ENCODE measurements around the gene BMPER. TPM values are rescaled to one million over a fixed set of nuclear protein-coding genes. Genes with fewer than 3 reads are reported as not detected.

Gene BMPER
- total and polyA plus RNA-seq, 2 of the 8 experiments (the other 6 are each of a cell fraction or from before 2014, with no cell fraction given): 0.33 to 0.69 TPM

GRCh38 chr7:33903791-33904680, 1.3 kb upstream of the BMPER start:
- H2AK5ac ChIP-seq (ENCODE audit: low read depth, low read length): no peak overlapping the region
- H4K91ac ChIP-seq (replicated peaks; ENCODE audit: insufficient read length, low read length): no peak overlapping the region
- H3K18ac ChIP-seq (ENCODE audit: extremely low read depth, low read length): peak overlapping the region; percentile 6; the same call in 1 of the 2 replicates
- peak overlapping the region; percentile 93 to 100 for H3K4me2 ChIP-seq (ENCODE audit: insufficient read depth in 1 of 2, low read depth in 2 of 2, low read length in 2 of 2)
- peaks cover 0 to 6% of the 10 kb centered on the region in 2 experiments for H4K20me1 ChIP-seq (replicated peaks in 1 of 2; ENCODE audit: control insufficient read depth in 1 of 2, insufficient read depth in 2 of 2, low read length in 2 of 2)
- CTCF ChIA-PET (ENCODE audit: partially characterized antibody): interaction anchor here (0.6 to 2.3 kb wide), 15 partner anchors 9 to 621 kb away, joined by 3 to 15 read pairs (median 4); no protein-coding TSS in a partner anchor
- peaks cover 4 to 18% (median 7%) of the 10 kb centered on the region in 4 experiments; a peak in 6 of 7 replicates for H3K4me1 ChIP-seq (replicated peaks in 1 of 4; ENCODE audit: control insufficient read depth in 3 of 4, insufficient read depth in 4 of 4, low read length in 3 of 4)
- H3K4ac ChIP-seq (replicated peaks; ENCODE audit: insufficient read length, low read depth, low read length): no peak overlapping the region
- peaks cover 16% of the 10 kb centered on the region for H3K23me2 ChIP-seq (ENCODE audit: low read depth, low read length)
- no peaks in the 10 kb centered on the region for H3K79me2 ChIP-seq (ENCODE audit: control insufficient read depth in 1 of 2, insufficient read depth in 2 of 2, low read length in 2 of 2)
- H3K56ac ChIP-seq (replicated peaks; ENCODE audit: insufficient read length, low read depth, low read length): no peak overlapping the region
- 3% methylated on average over 49 of the region's 56 CpGs; no CpG with 5 or more reads in 1 of the 2 experiments for WGBS, 2 experiments (ENCODE audit: extremely low coverage in 1 of 2, insufficient coverage in 1 of 2, insufficient read length in 1 of 2, insufficient replicate concordance in 2 of 2, low coverage in 1 of 2, low lambda C conversion rate in 2 of 2, missing lambda C conversion rate in 1 of 2)
- no peak overlapping the region for H2BK15ac ChIP-seq (ENCODE audit: low read length)
- peaks cover 5 to 41% (median 23%) of the 10 kb centered on the region in 4 experiments for H3K27me3 ChIP-seq (replicated peaks in 1 of 4; ENCODE audit: control insufficient read depth in 3 of 4, extremely low read depth in 1 of 4, insufficient read depth in 3 of 4, low read length in 3 of 4)
- FAIRE-seq (no peak), DNase-seq (ENCODE audit: low read depth in 1 of 2, low spot score in 2 of 2) (peak in 1 of 2 experiments; percentile 70)
- H3K36me3 ChIP-seq (ENCODE audit: control insufficient read depth in 2 of 4, insufficient read depth in 4 of 4, low read length in 3 of 4): no peaks in the 10 kb centered on the region
- no peak overlapping the region for H4K8ac ChIP-seq (ENCODE audit: extremely low read depth, insufficient read depth, low read length)
- H3K23ac ChIP-seq (ENCODE audit: insufficient read length): no peak overlapping the region
- no peaks in the 10 kb centered on the region for H3K79me1 ChIP-seq (ENCODE audit: low read depth, low read length)
- no peak overlapping the region for H2BK20ac ChIP-seq (ENCODE audit: low read length)
- no peaks in the 10 kb centered on the region for H3K9me3 ChIP-seq (ENCODE audit: insufficient read depth in 2 of 2, low read depth in 1 of 2, low read length in 1 of 2)
- peak overlapping the region; percentile 92 for H2AFZ ChIP-seq (ENCODE audit: low read length)
- no peak overlapping the region; a peak in 1 of 7 replicates for H3K9ac ChIP-seq (replicated peaks in 1 of 4; ENCODE audit: extremely low read depth in 1 of 4, low read depth in 3 of 4, low read length in 3 of 4)
- H2BK12ac ChIP-seq (ENCODE audit: low read depth, low read length): peak overlapping the region; percentile 43; the same call in 1 of the 2 replicates
- H3K14ac ChIP-seq (ENCODE audit: insufficient read length): no peak overlapping the region
- H4K5ac ChIP-seq (ENCODE audit: insufficient read length, low read depth, low read length): no peak overlapping the region
- POLR2A ChIA-PET (ENCODE audit: partially characterized antibody): interaction anchor here (1.2 kb wide), 1 partner anchor 10 kb away, joined by 3 read pairs; no protein-coding TSS in a partner anchor
- H3K4me3 ChIP-seq (ENCODE audit: extremely low read depth in 1 of 4, insufficient read depth in 2 of 4, low read depth in 3 of 4, low read length in 4 of 4): peak overlapping the region; percentile 46 to 73 (median 66)
- H2BK120ac ChIP-seq (replicated peaks; ENCODE audit: low read depth, low read length): no peak overlapping the region
- H2BK5ac ChIP-seq (ENCODE audit: low read depth, low read length): no peak overlapping the region
- no peak overlapping the region for H3K27ac ChIP-seq (ENCODE audit: low read depth, low read length)
- TF ChIP-seq BRCA1 (IDR thresholded peaks at IDR 0.05; ENCODE audit: low read depth, low read length): no peak
- no peak for TF ChIP-seq PHF8 (conservative IDR thresholded peaks at IDR 0.05; ENCODE audit: low read depth, low read length)
- TF ChIP-seq RBBP5 (IDR thresholded peaks at IDR 0.05; ENCODE audit: borderline replicate concordance, low read depth, low read length): 0 out of 2 replicates have a peak, but pooled peaks have one; percentile 5
- peak; percentile 82 for TF ChIP-seq EZH2 (IDR thresholded peaks at IDR 0.05; ENCODE audit: low read depth, low read length, severe bottlenecking)
- TF ChIP-seq SIX5 (IDR thresholded peaks at IDR 0.05; ENCODE audit: low read depth, low read length): no peak
- no peak for TF ChIP-seq SIRT6 (IDR thresholded peaks at IDR 0.05; ENCODE audit: low read length)
- peak; percentile 26 for TF ChIP-seq RNF2 (IDR thresholded peaks at IDR 0.05; ENCODE audit: borderline replicate concordance, low read depth, low read length, missing control alignments, poor library complexity, severe bottlenecking)
- no peak for TF ChIP-seq KDM5A (IDR thresholded peaks at IDR 0.05; ENCODE audit: low read length)
- no peak for TF ChIP-seq YY1 (IDR thresholded peaks at IDR 0.05; ENCODE audit: low read depth, low read length)
- no peak for TF ChIP-seq HDAC6 (IDR thresholded peaks at IDR 0.05; ENCODE audit: low read depth, low read length)
- peak; percentile 65 for TF ChIP-seq ASH2L (IDR thresholded peaks at IDR 0.05; ENCODE audit: low read length)

Measured in H1 (cell line).